GM12801 (cell line): ENCODE data around the gene F8.

ENCODE experiments used
- TF ChIP-seq, protein P1 (sequence below): IDR thresholded peaks from one replicate; pipeline ENCODE4 v1.5.1; 2011; ENCODE audit warnings: control low read depth; ENCODE audit not compliant: insufficient read length; ENCODE audit errors: extremely low read depth

F8 gene

DNA sequence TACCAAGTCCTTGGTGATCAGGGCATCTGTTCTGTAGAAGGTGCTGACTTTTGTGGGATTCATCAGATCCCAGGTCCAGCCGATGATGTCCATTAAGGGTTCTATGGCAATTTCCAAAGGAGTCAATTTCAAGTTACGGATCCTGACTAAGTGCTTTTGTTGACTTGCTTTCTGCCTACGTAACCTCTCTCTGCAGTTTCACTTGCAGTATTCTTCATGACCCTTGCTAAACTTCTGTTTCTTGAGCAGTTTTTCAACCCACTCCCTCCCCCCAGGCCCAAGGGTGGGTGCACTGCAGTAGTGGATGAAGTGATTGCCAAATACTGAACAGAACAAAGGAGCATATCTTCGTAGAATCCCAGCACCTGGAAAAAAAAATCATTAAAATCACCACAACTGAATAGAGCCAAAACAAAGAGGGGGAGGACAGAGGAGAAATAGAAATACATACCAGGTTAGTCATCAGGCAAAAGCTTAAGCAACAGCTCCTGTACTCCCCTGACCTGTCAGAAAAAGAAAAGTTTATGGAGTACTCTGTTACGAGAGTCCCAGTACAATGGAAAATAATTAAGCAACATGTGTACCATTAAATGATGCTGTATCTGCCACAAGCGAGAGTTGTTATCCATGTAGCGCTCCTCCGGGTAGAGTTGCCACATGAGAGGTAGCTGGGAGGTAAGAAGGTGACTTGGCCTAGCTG is 42.7 kb upstream of the F8 start:
- TF ChIP-seq, protein P1, sequence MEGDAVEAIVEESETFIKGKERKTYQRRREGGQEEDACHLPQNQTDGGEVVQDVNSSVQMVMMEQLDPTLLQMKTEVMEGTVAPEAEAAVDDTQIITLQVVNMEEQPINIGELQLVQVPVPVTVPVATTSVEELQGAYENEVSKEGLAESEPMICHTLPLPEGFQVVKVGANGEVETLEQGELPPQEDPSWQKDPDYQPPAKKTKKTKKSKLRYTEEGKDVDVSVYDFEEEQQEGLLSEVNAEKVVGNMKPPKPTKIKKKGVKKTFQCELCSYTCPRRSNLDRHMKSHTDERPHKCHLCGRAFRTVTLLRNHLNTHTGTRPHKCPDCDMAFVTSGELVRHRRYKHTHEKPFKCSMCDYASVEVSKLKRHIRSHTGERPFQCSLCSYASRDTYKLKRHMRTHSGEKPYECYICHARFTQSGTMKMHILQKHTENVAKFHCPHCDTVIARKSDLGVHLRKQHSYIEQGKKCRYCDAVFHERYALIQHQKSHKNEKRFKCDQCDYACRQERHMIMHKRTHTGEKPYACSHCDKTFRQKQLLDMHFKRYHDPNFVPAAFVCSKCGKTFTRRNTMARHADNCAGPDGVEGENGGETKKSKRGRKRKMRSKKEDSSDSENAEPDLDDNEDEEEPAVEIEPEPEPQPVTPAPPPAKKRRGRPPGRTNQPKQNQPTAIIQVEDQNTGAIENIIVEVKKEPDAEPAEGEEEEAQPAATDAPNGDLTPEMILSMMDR, result no peak

DNA sequence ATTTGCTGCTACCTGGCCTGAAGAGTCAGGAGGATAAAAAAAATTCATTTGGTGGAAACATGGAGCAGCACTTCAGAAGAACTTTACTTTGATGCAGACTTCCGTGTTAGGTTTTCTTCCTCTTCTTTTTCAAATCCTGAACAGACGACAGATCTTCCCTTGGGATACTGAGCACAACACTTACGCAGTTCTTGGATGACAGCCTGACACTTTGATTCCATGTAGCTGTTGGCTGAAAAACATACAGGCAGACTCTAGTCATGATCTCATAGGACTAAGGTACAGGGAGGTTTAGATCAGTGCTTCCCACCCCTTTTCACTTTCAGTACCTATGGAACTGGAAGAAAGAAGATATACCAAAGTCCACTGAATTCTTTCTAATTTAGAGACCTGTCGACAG is 39.2 kb upstream of the F8 start:
- TF ChIP-seq, protein P1, result no peak

DNA sequence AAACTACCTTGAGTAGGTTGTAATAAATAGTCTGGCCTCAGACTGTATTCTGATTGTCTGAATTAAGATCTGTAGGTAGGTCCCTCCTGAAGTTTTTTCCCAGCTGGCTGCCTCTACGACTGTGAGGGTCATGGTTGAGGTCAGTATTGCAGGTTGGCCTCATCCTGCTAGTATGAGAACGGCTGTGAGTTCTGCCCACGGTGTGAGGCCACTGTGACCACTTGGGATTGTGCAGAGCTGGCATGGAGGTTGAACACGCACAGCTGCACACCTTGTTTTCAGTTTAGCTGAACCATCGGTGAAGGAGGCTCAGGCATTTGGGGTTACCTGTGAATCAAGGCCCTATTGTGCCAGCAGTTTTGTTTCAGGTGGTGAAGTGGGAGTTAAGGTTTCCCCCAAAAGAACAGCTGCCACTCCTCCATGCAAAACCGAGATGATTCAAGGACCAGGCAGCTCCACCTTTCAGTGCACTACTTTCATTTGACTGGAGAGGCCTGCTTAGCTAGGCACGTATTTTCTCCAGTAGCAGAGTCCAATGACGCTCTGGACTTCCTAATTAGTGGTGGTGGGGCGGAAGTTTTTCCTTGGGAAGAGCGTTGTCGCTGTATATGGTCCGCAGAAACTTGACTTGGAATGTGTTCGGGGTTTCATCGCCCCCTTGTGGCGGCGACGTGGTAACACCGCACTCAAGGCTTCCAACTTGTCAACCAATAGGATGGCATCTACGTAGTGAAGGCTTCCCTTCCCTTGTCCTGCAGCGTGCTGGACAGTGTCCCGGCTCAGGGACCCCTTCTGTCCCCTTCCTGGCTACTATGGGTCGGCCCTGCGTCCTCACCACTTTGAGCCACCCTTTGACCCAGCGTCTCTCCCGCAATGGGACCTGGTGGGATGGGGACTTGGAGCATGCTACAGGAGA is 34.6 kb upstream of the F8 start:
- TF ChIP-seq, protein P1, result no peak

DNA sequence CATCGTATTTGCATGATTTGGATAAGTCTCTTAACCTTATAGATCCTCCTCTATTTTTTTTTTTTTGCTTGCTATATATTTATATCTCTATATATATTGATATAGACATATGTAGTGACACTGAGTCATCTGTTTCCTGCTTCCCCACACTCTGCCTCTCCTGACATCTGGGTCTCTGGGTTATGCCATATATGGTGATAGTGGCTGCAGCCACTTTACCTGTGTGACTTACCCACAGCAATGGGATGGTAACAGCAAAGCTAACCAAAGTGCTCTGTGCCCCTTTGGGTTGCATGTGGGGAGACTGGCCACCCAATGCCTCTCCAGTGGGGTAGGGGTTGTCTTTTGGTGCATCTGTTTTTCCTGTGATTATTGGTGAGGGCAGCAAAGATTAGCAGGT is 33.9 kb upstream of the F8 start:
- TF ChIP-seq, protein P1, result no peak

DNA sequence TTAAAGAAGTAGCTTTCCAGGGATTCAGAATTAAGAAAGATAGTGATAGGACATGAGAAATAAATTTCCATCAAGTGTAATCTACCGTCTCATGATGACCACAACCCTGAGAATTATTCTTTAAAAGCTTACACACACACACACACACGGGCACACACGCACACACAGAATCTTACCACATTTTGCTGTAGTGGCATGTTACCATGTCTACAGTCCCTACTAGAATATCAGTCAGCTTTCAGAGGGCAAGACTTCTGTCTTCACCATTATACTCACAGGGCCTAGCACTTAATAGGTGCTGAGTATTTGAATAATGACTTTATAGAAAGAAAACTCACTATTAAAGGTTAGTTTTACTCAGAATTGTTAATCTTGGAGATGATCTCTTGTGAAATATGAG is 33.0 kb upstream of the F8 start:
- TF ChIP-seq, protein P1, result no peak

DNA sequence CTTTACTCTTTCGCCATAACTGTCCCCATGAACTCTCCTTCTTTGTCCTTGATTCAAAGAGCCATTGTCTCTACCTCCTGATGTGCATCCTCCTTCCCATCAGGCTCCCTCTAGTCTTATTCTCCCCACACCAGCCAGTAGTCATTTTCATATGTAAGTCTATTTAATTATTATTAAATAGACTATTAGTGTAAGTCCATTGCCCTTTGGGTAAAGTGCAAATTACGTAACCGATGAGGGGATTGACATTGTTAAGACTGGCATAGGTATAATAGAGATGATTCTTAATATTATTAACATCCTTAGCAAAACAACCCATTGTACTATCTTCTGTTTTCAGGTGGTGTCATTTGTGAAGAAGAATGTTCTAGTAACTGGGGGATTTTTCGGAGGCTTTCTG is 31.7 kb upstream of the F8 start:
- TF ChIP-seq, protein P1, result no peak

DNA sequence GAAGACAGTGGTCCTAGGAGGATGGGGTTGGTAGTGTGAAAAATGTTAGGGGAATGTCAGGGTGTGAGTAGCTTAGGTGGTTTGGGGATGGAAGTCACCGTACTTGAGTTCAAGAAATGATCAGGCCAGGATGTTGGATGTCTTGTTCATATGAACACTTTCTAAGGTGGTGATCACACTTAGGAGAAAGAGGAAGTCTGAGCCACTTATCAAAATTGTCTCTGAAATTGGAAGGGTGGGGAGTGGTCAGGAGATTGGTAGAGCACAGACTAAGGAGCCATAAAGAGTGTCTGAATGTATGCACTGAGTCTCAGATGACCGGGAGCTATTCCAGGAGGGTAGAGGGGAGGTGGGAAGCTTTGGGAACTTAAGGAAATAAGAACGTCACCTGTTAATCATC is 31.1 kb upstream of the F8 start:
- TF ChIP-seq, protein P1, result no peak
